Measurements from ENCODE around the gene SLC13A2.

- TF ChIP-seq CTCF (IDR thresholded peaks at IDR 0.05) (no peak), POLR2A (IDR thresholded peaks at IDR 0.05) (no peak)
Observed at GRCh38 chr17:28460901-28461300, 12.5 kb upstream of the SLC13A2 start.
